Measurements from ENCODE around the gene CKAP5.

The CKAP5 gene

GRCh38 chr11:46695345-46696211 is 150.5 kb downstream of the CKAP5 start:
- no peak for DNase-seq

GRCh38 chr11:46694607-46695006 is 151.5 kb downstream of the CKAP5 start:
- no peak for DNase-seq

DNA sequence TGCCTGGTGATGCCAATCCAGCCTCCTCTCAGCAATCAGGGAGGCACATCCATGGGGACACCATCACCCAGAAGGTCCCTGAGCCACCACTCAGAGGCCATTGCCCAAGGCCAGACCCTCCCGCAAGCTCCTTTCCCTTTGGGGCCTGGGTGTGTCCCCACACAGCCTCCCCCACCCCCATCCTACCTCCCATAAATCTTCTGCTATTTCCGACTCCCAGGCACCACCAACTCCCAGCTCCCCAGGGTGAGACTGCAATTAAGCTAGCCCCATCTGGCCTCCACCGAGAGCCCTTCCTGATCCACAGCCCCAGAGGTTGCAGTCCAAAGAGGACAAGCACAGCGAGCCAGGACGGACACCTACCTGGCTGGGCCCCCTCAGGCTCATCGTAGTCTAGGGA is 152.0 kb downstream of the CKAP5 start:
- no peak for DNase-seq

DNA sequence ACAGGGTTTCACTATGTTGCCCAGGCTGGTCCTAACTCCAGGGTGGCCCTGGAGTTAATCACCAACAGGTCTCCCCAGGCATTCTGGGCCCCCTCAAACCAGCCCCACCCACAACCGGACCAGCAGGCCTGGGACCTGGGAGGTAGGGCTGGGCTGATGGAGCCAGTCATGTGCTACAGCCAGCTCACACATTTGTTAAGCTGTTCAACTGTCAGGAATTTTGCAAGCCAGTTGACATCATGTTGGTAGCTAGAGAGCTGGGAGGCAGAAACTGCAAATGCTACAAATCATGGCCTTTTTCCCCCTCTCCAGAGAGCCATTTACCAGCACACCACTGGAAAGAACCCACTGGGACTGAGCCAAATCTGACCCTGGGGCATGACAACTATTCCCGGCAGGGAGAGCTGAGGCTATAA is 152.5 kb downstream of the CKAP5 start:
- DNase-seq = no peak

Data from activated CD4-positive, alpha-beta T cell treated with anti-CD3 and anti-CD28 coated beads, Interleukin-2, Interleukin-6, amounts not matched to agents 100 ng/mL and 50 ng/mL, durations not matched to agents 16 hours and 8 hours (primary cell).